GM23338 (cell line): Measurements from ENCODE around the gene DCLK1. TPM values are rescaled to one million over a fixed set of nuclear protein-coding genes. Genes with fewer than 3 reads are reported as not detected.

Source experiments
- ATAC-seq: fragments of 200-7000 bp; cut with Tn5 transposase; 3 replicates; pipeline ENCODE4 v1.9.1; 2020
- DNase-seq: peaks from one replicate; pipeline ENCODE4 v3.0.0-alpha.2; 2015; ENCODE audit warnings: low spot score
- H2AFZ ChIP-seq: fragments of 200-600 bp; sonication (generic); 2 replicates; pipeline ENCODE4 v1.8.0; 2016; ENCODE audit warnings: antibody characterized with exemption, mild to moderate bottlenecking, moderate library complexity
- H3F3A ChIP-seq: fragments of 200-600 bp; sonication (generic); replicated peaks from 2 replicates; pipeline ENCODE4 v1.8.0; 2017; ENCODE audit warnings: antibody characterized with exemption, mixed run types, low read depth
- H3K27ac ChIP-seq: fragments of 200-600 bp; sonication (generic); 2 replicates; pipeline ENCODE4 v1.6.1; 2016; ENCODE audit warnings: low read depth
- H3K27me3 ChIP-seq: fragments of 200-600 bp; sonication (generic); 2 replicates; pipeline ENCODE4 v1.8.0; 2016; ENCODE audit warnings: mild to moderate bottlenecking, mixed run types, moderate library complexity; ENCODE audit not compliant: insufficient read depth
- H3K36me3 ChIP-seq: fragments of 200-600 bp; sonication (generic); 2 replicates; pipeline ENCODE4 v1.8.0; 2016; ENCODE audit warnings: mild to moderate bottlenecking; ENCODE audit not compliant: insufficient read depth
- H3K4me1 ChIP-seq: fragments of 200-600 bp; sonication (generic); 2 replicates; pipeline ENCODE4 v1.8.0; 2016; ENCODE audit warnings: mild to moderate bottlenecking, moderate library complexity; ENCODE audit not compliant: insufficient read depth
- H3K4me2 ChIP-seq: fragments of 200-600 bp; sonication (generic); 2 replicates; pipeline ENCODE4 v1.7.1; 2017; ENCODE audit warnings: mixed run types
- H3K4me3 ChIP-seq: fragments of 200-600 bp; sonication (generic); 2 replicates; pipeline ENCODE4 v1.6.1; 2016; ENCODE audit warnings: mixed run types
- H3K79me2 ChIP-seq: fragments of 200-600 bp; sonication (generic); replicated peaks from 2 replicates; pipeline ENCODE4 v1.8.0; 2017; ENCODE audit warnings: mild to moderate bottlenecking; ENCODE audit not compliant: insufficient read depth
- H3K9me2 ChIP-seq: fragments of 200-600 bp; sonication (generic); 2 replicates; pipeline ENCODE4 v1.8.0; 2017; ENCODE audit not compliant: insufficient read depth
- H4K20me1 ChIP-seq: fragments of 200-600 bp; sonication (generic); replicated peaks from 2 replicates; pipeline ENCODE4 v1.8.0; 2017; ENCODE audit warnings: mild to moderate bottlenecking; ENCODE audit not compliant: insufficient read depth
- H3K27ac Mint-ChIP-seq: 2 replicates; pipeline ENCODE4 v1.8.0; 2020; ENCODE audit warnings: inconsistent platforms, mild to moderate bottlenecking, moderate library complexity, mixed read lengths
- H3K27me3 Mint-ChIP-seq: 3 replicates; pipeline ENCODE4 v1.8.0; 2022; ENCODE audit warnings: low read depth, mild to moderate bottlenecking, moderate library complexity, mixed read lengths, inconsistent platforms; ENCODE audit not compliant: insufficient read depth, poor library complexity
- H3K36me3 Mint-ChIP-seq: 3 replicates; pipeline ENCODE4 v1.8.0; 2021; ENCODE audit warnings: low read depth, mild to moderate bottlenecking, inconsistent platforms, moderate library complexity, mixed read lengths
- H3K4me1 Mint-ChIP-seq: 3 replicates; pipeline ENCODE4 v1.8.0; 2020; ENCODE audit warnings: mild to moderate bottlenecking, inconsistent platforms, mixed read lengths
- H3K4me3 Mint-ChIP-seq: 3 replicates; pipeline ENCODE4 v1.8.0; 2021; ENCODE audit warnings: moderate library complexity, mild to moderate bottlenecking, inconsistent platforms, mixed read lengths
- H3K9me3 Mint-ChIP-seq: 3 replicates; pipeline ENCODE4 v1.8.0; 2020; ENCODE audit warnings: moderate library complexity, mild to moderate bottlenecking, inconsistent platforms, mixed read lengths
- CREB1 ChIP-seq: fragments of 250-450 bp; sonication (Bioruptor Pico); IDR thresholded peaks from 2 replicates; pipeline ENCODE4 v1.5.0; 2020; ENCODE audit warnings: low read depth, mild to moderate bottlenecking, moderate library complexity
- ETS1 ChIP-seq: IDR thresholded peaks from 2 replicates; pipeline ENCODE4 v1.6.1; 2016; ENCODE audit warnings: antibody characterized with exemption
- JUNB ChIP-seq: IDR thresholded peaks from one replicate; pipeline ENCODE4 v1.6.1; 2016; ENCODE audit warnings: antibody characterized with exemption; ENCODE audit not compliant: unreplicated experiment
- NANOG ChIP-seq: IDR thresholded peaks from 2 replicates; pipeline ENCODE4 v1.6.1; 2016; ENCODE audit warnings: antibody characterized with exemption, borderline replicate concordance
- POLR2AphosphoS5 ChIP-seq: IDR thresholded peaks from 2 replicates; pipeline ENCODE4 v1.6.1; 2016; ENCODE audit warnings: antibody characterized with exemption, low read depth
- REST ChIP-seq: IDR thresholded peaks from one replicate; pipeline ENCODE4 v1.6.1; 2018; ENCODE audit warnings: antibody characterized with exemption; ENCODE audit not compliant: unreplicated experiment
- STAT1 ChIP-seq: IDR thresholded peaks from one replicate; pipeline ENCODE4 v1.6.1; 2016; ENCODE audit warnings: antibody characterized with exemption; ENCODE audit not compliant: unreplicated experiment
- ZNF462 ChIP-seq: fragments of 250-450 bp; sonication (Bioruptor Pico); IDR thresholded peaks from 2 replicates; pipeline ENCODE4 v1.5.0; 2020; ENCODE audit warnings: mild to moderate bottlenecking, moderate library complexity
- polyA plus RNA-seq: library from polyadenylated mRNA; unstranded; fragments of >200 nt; fragmentation: Nextera tagmentation; extraction: Ambion mirVana; gene quantifications from 2 replicates; pipeline ENCODE4 v1.2.1, GENCODE V29; 2016
- total RNA-seq: library from RNA; depleted of rRNA; stranded (reverse); fragments of >200 nt; shearing (Covaris generic); gene quantifications from 2 replicates; pipeline ENCODE4 v1.2.3, GENCODE V29; 2014

Gene DCLK1
- total and polyA plus RNA-seq, 2 experiments from 2014 or later = 13.1 to 57.7 TPM

- no peak for TF ChIP-seq ZNF462 (CRISPR knock-in tag)
These were observed 42.6 kb upstream of the DCLK1 start (continued) for GRCh38 chr13:36173571-36174322.

- H3K27ac ChIP-seq = no peak overlapping the region
- Mint-ChIP-seq H3K4me1 (peaks cover 18% of the 10 kb centered on the region), H3K36me3 (no peaks in the 10 kb centered on the region), H3K9me3 (no peaks in the 10 kb centered on the region), H3K27ac (no peak overlapping the region), H3K27me3 (peaks cover 3% of the 10 kb centered on the region), H3K4me3 (no peak overlapping the region)
- H3K4me2 ChIP-seq = no peak overlapping the region
- no peak overlapping the region for H3K4me3 ChIP-seq
- H4K20me1 ChIP-seq = no peaks in the 10 kb centered on the region
- no peak for ATAC-seq
- H3K4me1 ChIP-seq = peaks cover 12% of the 10 kb centered on the region
- no peaks in the 10 kb centered on the region for H3K36me3 ChIP-seq
- no peaks in the 10 kb centered on the region for H3K9me2 ChIP-seq
- DNase-seq = no peak
- H3K79me2 ChIP-seq = no peaks in the 10 kb centered on the region
- no peak overlapping the region for H2AFZ ChIP-seq
- no peaks in the 10 kb centered on the region for H3K27me3 ChIP-seq
- H3F3A ChIP-seq = 0 out of 2 replicates have a peak, but pooled peaks cover 2% of the 10 kb centered on the region
- TF ChIP-seq STAT1 = no peak
- no peak for TF ChIP-seq JUNB
- TF ChIP-seq POLR2AphosphoS5 = no peak
- no peak for TF ChIP-seq ETS1
- no peak for TF ChIP-seq NANOG
- TF ChIP-seq REST = no peak
- no peak for TF ChIP-seq CREB1 (CRISPR knock-in tag)
These were observed 34.9 kb upstream of the DCLK1 start for GRCh38 chr13:36166046-36166445.
